ENCODE results near the gene ALDH16A1.
A peak's percentile ranks its signal among the peaks of the same experiment; 100 is the strongest.
"Not testable (repeated sequence)": the region's sequence is repeated elsewhere in the genome, so short reads cannot be mapped to it uniquely, and the experiment has no call there.

Gene ALDH16A1

GRCh38 chr19:49441210-49441959 lies 11.6 kb upstream of the ALDH16A1 start, which contains the start of gene SLC17A7:
TSS of gene SLC17A7 (minus strand) at chr19:49441527. CDS start at chr19:49441379, 148 bp downstream.
- no peak for DNase-seq

DNA sequence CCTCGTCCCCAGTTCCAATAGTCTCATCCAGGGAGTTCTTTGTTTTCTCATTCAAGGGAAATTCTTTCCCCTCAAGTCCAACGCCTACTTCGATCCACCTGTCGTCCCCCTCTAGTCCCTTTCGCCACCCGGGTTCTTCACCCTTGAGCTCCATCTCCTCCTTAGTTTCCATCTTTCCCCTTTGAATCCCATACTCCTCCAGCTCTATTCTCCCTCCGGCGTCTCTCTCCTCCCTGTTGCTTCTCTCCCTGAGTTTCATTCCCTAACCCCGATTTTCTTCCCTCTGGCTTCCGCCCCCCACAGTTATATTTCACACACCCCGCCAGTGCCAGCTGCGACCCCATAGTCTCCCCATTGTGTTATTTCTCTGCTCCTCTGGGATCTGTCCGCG lies 11.1 kb upstream of the ALDH16A1 start:
- DNase-seq, result no peak

GRCh38 chr19:49442354-49442753 lies 10.7 kb upstream of the ALDH16A1 start:
- no peak for DNase-seq

- DNase-seq, result no peak
Measured at GRCh38 chr19:49442771-49443365, 10.2 kb upstream of the ALDH16A1 start.

DNA sequence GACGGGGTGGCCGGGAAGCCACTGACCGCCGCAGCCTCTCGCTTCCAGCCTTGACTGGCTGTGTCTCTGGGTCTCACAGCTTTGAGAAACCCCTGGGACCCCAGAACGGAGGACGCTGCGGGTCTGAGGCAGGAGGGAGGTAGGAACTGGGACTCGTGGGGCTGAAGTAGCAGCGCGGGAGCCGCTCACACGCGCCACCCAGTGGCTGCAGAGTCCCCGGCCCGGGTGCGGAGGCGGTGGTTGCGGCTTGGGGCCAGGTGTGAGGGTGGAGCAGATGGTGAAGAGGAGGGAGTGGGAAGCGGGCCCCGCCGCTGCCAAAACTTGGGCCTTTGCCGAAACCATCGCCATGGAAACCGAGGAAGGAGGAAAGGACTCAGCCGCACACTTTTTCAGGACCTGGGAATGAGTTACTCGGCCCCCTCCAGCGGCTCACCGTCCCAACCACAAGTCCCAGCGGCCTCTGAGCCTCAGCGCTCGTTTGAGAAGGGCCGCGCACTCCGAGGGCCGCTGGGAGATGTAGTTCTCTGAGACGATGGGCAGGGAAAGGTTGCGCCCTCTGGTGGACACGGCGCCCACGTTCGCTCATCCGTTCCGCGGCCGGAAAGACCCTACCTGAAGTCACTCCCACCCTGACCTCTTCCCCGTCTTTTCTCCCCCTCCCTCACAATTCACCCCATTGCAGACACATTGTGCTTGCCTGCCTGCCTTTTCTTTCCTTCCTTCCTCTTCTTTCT lies 9.5 kb upstream of the ALDH16A1 start:
- peak; percentile 100 for DNase-seq

GRCh38 chr19:49444100-49444700 lies 8.8 kb upstream of the ALDH16A1 start:
- not testable (repeated sequence) for DNase-seq

GRCh38 chr19:49445997-49446396 lies 7.0 kb upstream of the ALDH16A1 start:
- no peak for DNase-seq

DNA sequence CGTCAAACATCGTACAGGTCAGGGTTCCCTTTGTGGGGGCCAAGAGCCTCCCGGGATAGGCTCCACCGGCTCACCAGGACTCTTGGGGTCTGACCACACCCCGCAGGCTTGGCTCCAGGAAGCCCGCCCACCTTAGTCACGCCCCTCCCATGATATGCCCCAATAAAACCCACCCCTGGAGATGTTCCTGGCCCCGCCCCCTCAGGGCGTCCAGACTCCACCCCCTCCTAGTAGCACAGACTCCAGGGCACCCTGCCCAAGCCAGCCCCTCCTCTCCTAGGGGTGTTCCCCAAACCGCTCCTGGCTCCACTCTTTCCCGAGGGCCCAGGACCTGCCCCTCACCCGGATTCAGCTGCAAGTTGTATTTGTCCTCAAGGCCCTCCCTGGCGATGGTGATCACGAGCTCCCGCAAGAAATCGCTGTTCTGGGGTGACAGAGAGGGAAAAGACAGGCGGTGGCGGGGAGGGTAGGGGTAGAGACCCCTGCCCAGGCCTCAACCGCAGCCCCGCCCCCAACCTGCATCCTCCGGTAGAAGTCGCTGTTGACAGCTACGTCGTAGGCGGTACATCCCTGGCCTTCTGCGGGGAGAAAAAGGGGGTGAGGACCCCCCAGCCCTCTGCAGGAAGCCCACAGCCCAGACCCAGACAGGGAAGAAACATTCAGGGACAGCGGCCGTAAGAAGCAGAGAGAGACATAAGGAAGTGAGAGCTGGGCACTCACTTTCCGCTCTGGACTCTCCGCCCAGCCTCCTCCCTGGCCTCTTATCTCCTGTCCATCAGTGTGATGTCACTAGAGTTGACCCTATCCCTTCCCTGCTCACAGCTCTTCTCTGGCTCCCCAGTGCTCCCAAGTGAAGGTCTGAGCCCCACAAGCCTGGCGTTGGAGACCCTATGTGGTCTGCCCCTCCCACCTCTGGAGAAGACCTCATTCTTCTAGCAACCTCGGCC lies 5.3 kb upstream of the ALDH16A1 start:
- no peak for DNase-seq

DNA sequence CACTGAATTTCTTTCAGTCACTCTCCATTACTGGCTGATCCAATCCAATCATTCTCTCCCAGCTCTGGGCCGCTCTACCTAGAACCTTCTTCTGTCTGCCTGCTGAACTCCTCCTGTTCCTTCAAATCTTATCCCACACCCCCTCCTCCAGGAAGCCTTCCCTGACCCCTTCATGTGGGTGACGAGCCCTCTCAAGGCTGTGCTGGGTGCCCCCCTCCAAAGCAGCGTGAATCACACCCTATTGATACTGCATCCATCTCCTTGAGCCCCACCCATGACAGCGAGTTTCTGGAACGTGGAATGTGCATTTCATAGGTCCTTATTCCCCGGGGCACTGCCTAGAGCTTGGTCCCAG lies 4.6 kb upstream of the ALDH16A1 start:
- no peak for DNase-seq

DNA sequence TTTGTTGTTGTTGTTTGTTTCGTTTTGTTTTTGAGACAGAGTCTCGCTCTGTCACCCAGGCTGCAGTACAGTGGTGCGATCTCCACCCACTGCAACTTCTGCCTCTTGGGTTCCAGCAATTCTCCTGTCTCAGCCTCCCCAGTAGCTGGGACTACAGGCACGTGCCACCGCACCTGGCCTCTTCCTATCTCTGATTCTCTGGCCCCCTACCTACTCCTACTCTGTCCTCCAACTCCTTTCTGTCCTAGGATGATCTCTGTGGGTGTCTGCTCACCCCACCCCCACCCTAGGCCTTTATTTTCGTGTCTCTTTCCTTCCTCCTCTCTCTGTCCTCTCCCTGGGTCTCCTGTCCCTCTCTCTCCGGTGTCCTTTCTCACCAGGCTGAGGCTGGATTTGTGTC lies 2.6 kb upstream of the ALDH16A1 start:
- DNase-seq, result no peak

GRCh38 chr19:49451430-49452181 lies 1.4 kb upstream of the ALDH16A1 start, which contains the start of gene PIH1D1:
TSS of gene PIH1D1 (minus strand) at chr19:49451814. CDS start at chr19:49451574, 240 bp downstream.
- DNase-seq, result peak; percentile 94

GRCh38 chr19:49453757-49454240 lies 774 bp downstream of the ALDH16A1 start:
- DNase-seq, result no peak

GRCh38 chr19:49455773-49456172 lies 2.7 kb downstream of the ALDH16A1 start:
- DNase-seq, result no peak

GRCh38 chr19:49456326-49456725 lies 3.3 kb downstream of the ALDH16A1 start:
- DNase-seq, result no peak

- no peak for DNase-seq
Measured at GRCh38 chr19:49458567-49458903, 5.5 kb downstream of the ALDH16A1 start.

GRCh38 chr19:49459388-49459787 lies 6.4 kb downstream of the ALDH16A1 start:
- no peak for DNase-seq

GRCh38 chr19:49461130-49461529 lies 8.1 kb downstream of the ALDH16A1 start:
- DNase-seq, result not testable (repeated sequence)

- DNase-seq, result no peak
Measured at GRCh38 chr19:49461656-49462055, 8.6 kb downstream of the ALDH16A1 start.

DNA sequence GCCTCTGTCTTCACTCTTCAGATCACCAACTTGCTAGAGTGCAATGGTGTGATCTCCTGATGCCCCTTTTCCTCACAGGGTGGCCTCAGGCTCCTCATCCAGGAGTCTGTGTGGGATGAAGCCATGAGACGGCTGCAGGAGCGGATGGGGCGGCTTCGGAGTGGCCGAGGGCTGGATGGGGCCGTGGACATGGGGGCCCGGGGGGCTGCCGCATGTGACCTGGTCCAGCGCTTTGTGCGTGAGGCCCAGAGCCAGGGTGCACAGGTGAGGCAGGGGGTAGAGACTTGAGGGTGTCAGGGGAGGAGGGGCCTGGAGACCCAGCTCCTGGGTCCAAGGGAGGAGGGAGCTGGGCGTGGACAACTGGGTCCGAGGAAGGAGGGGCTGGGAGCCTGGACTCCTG lies 9.5 kb downstream of the ALDH16A1 start:
- DNase-seq, result no peak

DNA sequence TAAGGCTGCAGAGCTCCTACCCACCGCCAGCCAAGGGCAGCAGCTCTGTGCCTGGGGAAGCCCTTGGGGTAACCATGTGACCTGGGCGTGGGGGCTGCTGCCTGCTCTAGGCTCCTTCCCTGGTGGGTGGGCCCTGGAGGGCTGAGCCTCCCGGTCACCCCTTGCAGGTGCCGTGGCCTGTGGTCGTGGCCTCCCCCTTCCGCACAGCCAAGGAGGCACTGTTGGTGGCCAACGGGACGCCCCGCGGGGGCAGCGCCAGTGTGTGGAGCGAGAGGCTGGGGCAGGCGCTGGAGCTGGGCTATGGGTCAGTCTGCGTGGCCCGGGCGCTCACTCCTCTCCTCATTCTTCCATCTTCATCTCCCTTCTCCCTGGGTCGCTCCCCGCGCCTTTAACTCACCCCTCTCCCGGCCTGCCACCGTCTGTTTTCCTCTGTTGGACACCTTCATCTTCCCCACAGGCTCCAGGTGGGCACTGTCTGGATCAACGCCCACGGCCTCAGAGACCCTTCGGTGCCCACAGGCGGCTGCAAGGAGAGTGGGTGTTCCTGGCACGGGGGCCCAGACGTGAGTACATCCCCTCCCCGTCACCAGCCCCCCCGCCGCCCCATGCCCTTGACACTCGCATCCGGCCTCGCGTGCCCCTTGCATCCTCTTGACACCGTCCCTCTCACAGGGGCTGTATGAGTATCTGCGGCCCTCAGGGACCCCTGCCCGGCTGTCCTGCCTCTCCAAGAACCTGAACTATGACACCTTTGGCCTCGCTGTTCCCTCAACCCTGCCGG lies 11.1 kb downstream of the ALDH16A1 start:
- DNase-seq, result no peak

DNA sequence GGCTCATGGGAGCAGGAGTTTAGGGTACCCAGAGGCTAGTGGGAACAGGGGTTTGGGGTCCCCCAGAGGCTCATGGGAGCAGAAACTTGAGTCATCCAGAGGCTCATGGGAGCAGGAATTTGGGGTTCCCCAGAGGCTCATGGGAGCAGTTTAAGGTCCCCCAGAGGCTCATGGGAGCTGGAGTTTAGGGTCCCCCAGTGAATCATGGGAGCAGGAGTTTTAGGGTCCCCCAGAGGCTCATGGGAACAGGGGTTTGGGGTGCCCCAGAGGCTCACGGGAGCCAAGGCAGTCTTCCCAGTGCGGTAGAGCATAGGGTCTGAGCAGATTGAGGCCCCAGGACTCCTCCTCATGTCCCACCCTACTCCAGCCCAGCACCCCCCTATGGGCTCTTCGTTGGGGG lies 12.3 kb downstream of the ALDH16A1 start:
- no peak for DNase-seq
